Heart right ventricle (tissue), 16 donors: ENCODE results near the gene FYN. TPM values are rescaled to one million over a fixed set of nuclear protein-coding genes. Genes with fewer than 3 reads are reported as not detected.

Experiments used
- ATAC-seq, 8 donors: fragments of 200-7000 bp; cut with Tn5 transposase; one replicate each; pipeline ENCODE4 v1.9.1; 2020; ENCODE audit warnings: mild to moderate bottlenecking in 8 of 8, moderate library complexity in 8 of 8, moderate number of reproducible peaks in 1 of 8
- DNase-seq, 2 donors: peaks; one replicate each; pipeline ENCODE4 v3.0.0-alpha.2; 2020
- H3K27ac ChIP-seq, 10 donors: fragments of 200-600 bp; sonication (generic) in 2 of 10; one replicate each; pipeline versions ENCODE4 v1.5.0 to v1.8.0; 2020 to 2022; ENCODE audit warnings: mild to moderate bottlenecking in 3 of 10
- H3K27me3 ChIP-seq, 7 donors: fragments of 200-600 bp; one replicate each; pipeline ENCODE4 v1.8.0; 2021 to 2022; ENCODE audit warnings: mild to moderate bottlenecking in 2 of 7
- H3K36me3 ChIP-seq, 9 donors: fragments of 200-600 bp; sonication (generic) in 1 of 9; one replicate each; pipeline versions ENCODE4 v1.5.0 to v1.8.0; 2020 to 2022; ENCODE audit warnings: mild to moderate bottlenecking in 2 of 9
- H3K4me1 ChIP-seq, 9 donors: fragments of 200-600 bp; sonication (generic) in 1 of 9; one replicate each; pipeline versions ENCODE4 v1.5.0 to v1.8.0; 2020 to 2022; ENCODE audit warnings: mild to moderate bottlenecking in 4 of 9
- H3K4me3 ChIP-seq, 10 donors: fragments of 200-600 bp; sonication (generic) in 2 of 10; one replicate each; pipeline versions ENCODE4 v1.5.0 to v1.8.0; 2020 to 2022; ENCODE audit warnings: mild to moderate bottlenecking in 7 of 10, moderate library complexity in 2 of 10
- H3K9me3 ChIP-seq, 11 donors: fragments of 200-600 bp in 10 of 11; sonication (generic) in 2 of 11; one replicate each; pipeline versions ENCODE4 v1.5.0 to v1.8.0; 2013 to 2022; ENCODE audit warnings: mild to moderate bottlenecking in 2 of 11, control low read depth in 1 of 11, moderate library complexity in 1 of 11
- CTCF ChIP-seq, 9 donors: fragments of 200-600 bp; sonication (generic) in 2 of 9; IDR thresholded peaks; one replicate each; pipeline versions ENCODE4 v1.5.0 to v1.8.0; 2021 to 2022; ENCODE audit warnings: antibody characterized with exemption in 9 of 9, mild to moderate bottlenecking in 5 of 9, moderate library complexity in 1 of 9
- whole genome bisulfite sequencing, 2 donors: extraction: QIAGEN DNeasy Blood & Tissue Kit; methylation state at CpG; one replicate each; pipeline ENCODE4 v1.1.7; 2013; ENCODE audit warnings: inconsistent platforms in 1 of 2; 5-methylcytosine and 5-hydroxymethylcytosine counted together
- intact Hi-C, 10 donors: fragments of 100-400 bp; cut with DNase I; formaldehyde crosslinking; loops; one replicate each; pipeline versions ENCODE4 v1.11.1 to v1.14.2; 2022
- polyA plus RNA-seq, 2 donors: library from polyadenylated mRNA; stranded (reverse); fragments of 200-250 nt; gene quantifications; one replicate each; pipeline ENCODE4 v1.2.3, GENCODE V29; 2013
- total RNA-seq, 10 donors: library from RNA; stranded (reverse); fragmentation: NEBNext Ultra II Directional in 3 of 10; extraction: Animal tissue kit (Norgen Biotek cat#: 25700) in 3 of 10; gene quantifications; one replicate each; pipeline versions ENCODE4 v1.2.1 to v1.2.4, GENCODE V29; 2021 to 2023
- donor health status: Arrhythmogenic right ventricular cardiomyopathy.
- donor health status: ischemic (EF 13 %, LVEDD 7.1; RV severe dilation, severe dysfunction).
- donor health status: healthy with polysubstance abuse.
- donor health status: DM: no; HTN: yes; CAD: no.
- donor health status: DM: no; HTN: no; CAD: no.
- donor health status: ischemic (EF 25% LVEDD 6.9; RV normal size, moderate dysfunction).
- donor health status: ischemic (EF 25% LVEDD 5.7; RV mildly dilated, moderate dysfunction).
- donor health status: healthy.
- donor health status: DM: yes; HTN: yes; CAD: no.
- donor health status: Ischemic cardiomyopathy.
- donor health status: ischemic (EF 35%, LVEDD 5.7; RV mildly dilated, moderate dysfunction).
- donor health status: nonischemic (EF 11% LVEDD 7.7; RV severe dilation, severe dysfunction).
- donor health status: DM: yes; HTN: yes; CAD: no.
- donor health status: PGD.
- donor health status: ischemic (EF 29% LVEDD 5.4; RV normal size, mild dysfunction).
- donor health status: nonischemic (EF 23%, LVEDD 6.1; RV moderate dilation, normal function).

Gene FYN
- total and polyA plus RNA-seq, 12 donors: 19.1 to 58.1 (median 42.2) TPM

GRCh38 chr6:111688331-111688730, 184.9 kb downstream of the FYN start:
- TF ChIP-seq CTCF (IDR thresholded peaks at IDR 0.05): no peak
- ATAC-seq (no peak), DNase-seq (no peak)
- Histone ChIP-seq H3K36me3 (peaks cover 0 to 82% (median 7%) of the 10 kb centered on the region in 9 donors), H3K9me3 (no peaks in the 10 kb centered on the region), H3K27ac (no peak overlapping the region), H3K27me3 (no peaks in the 10 kb centered on the region), H3K4me1 (peaks cover 3 to 68% (median 47%) of the 10 kb centered on the region in 9 donors), H3K4me3 (no peak overlapping the region)
- 94 to 97% methylated on average over 7 of the region's 7 CpGs for WGBS, 2 donors
- intact Hi-C loops: no loop called here

- Histone ChIP-seq H3K4me3 (no peak overlapping the region), H3K4me1 (peaks cover 7 to 71% (median 47%) of the 10 kb centered on the region in 9 donors), H3K27me3 (no peaks in the 10 kb centered on the region), H3K36me3 (peaks cover 0 to 78% (median 7%) of the 10 kb centered on the region in 9 donors), H3K27ac (no peak overlapping the region), H3K9me3 (no peaks in the 10 kb centered on the region)
- TF ChIP-seq CTCF (IDR thresholded peaks at IDR 0.05): no peak
- intact Hi-C loops: no loop called here
- ATAC-seq (no peak), DNase-seq (no peak)
Measured at GRCh38 chr6:111687652-111688051, 185.6 kb downstream of the FYN start.

- Histone ChIP-seq H3K36me3 (peaks cover 0 to 78% (median 7%) of the 10 kb centered on the region in 9 donors), H3K4me3 (no peak overlapping the region), H3K27me3 (no peaks in the 10 kb centered on the region), H3K4me1 (peaks cover 9 to 71% (median 48%) of the 10 kb centered on the region in 9 donors), H3K27ac (peak overlapping the region in 8 of 10 donors; percentile 27 to 92 (median 87)), H3K9me3 (no peaks in the 10 kb centered on the region)
- TF ChIP-seq CTCF (IDR thresholded peaks at IDR 0.05): no peak
- no peak for ATAC-seq
- intact Hi-C loops: no loop called here
- DNase-seq: no peak
- WGBS, 2 donors: 76 to 88% methylated on average over 3 of the region's 3 CpGs
Measured at GRCh38 chr6:111686932-111687266, 186.4 kb downstream of the FYN start.

GRCh38 chr6:111686249-111686931, 186.9 kb downstream of the FYN start:
- Histone ChIP-seq H3K4me1 (peaks cover 9 to 71% (median 53%) of the 10 kb centered on the region in 9 donors), H3K4me3 (no peak overlapping the region), H3K27ac (peak overlapping the region; percentile 46 to 92 (median 86)), H3K27me3 (no peaks in the 10 kb centered on the region), H3K9me3 (no peaks in the 10 kb centered on the region), H3K36me3 (peaks cover 0 to 78% (median 7%) of the 10 kb centered on the region in 9 donors)
- intact Hi-C loops: no loop called here
- 45 to 62% methylated on average over 19 of the region's 19 CpGs for WGBS, 2 donors
- DNase-seq: peak in 1 of 2 donors; percentile 28
- TF ChIP-seq CTCF (IDR thresholded peaks at IDR 0.05): no peak
- ATAC-seq: peak in 6 of 8 donors; percentile 8 to 44 (median 23)
